Measurements from ENCODE around the gene MAFF. TPM values are rescaled to one million over a fixed set of nuclear protein-coding genes. Genes with fewer than 3 reads are reported as not detected.

Gene MAFF
- total RNA-seq, 1 donor from 2014 or later, result 4.5 TPM

- Mint-ChIP-seq H3K36me3 (ENCODE audit: low read depth) (peaks cover 21% of the 10 kb centered on the region), H3K27ac (peak overlapping the region; percentile 79), H3K4me3 (no peak overlapping the region), H3K4me1 (peaks cover 40% of the 10 kb centered on the region), H3K9me3 (no peaks in the 10 kb centered on the region), H3K27me3 (no peaks in the 10 kb centered on the region)
- no peak for ATAC-seq (ENCODE audit: low read depth)
- CTCF ChIA-PET, result no interaction called here
- no peak for TF ChIP-seq CTCF (IDR thresholded peaks at IDR 0.05)
- no peak for DNase-seq
- POLR2A ChIA-PET, result interaction anchor here (0.6 to 3.1 kb wide), 2 partner anchors 12 to 29 kb away, joined by 3 to 11 read pairs; no protein-coding TSS in a partner anchor
- intact Hi-C loops (cut with micrococcal nuclease), result loop anchor here (2.0 to 5.0 kb wide), 2 partner anchors 37 to 322 kb away; partner anchors contain the start of genes ANKRD54 and MAFF
Observed at GRCh38 chr22:38163844-38164550, 37.8 kb upstream of the MAFF start.

GRCh38 chr22:38164551-38164918, 37.3 kb upstream of the MAFF start:
- peaks cover 40% of the 10 kb centered on the region for H3K4me1 Mint-ChIP-seq
- no peak overlapping the region for H3K4me3 Mint-ChIP-seq
- ATAC-seq (ENCODE audit: low read depth) (no peak), DNase-seq (no peak)
- TF ChIP-seq CTCF (IDR thresholded peaks at IDR 0.05), result no peak
- ChIA-PET POLR2A (interaction anchor here (1.4 to 3.1 kb wide), 2 partner anchors 11 to 17 kb away, joined by 6 to 11 read pairs; partner anchors contain the start of gene PLA2G6), CTCF (no interaction called here)
- no peaks in the 10 kb centered on the region for H3K9me3 Mint-ChIP-seq
- H3K27me3 Mint-ChIP-seq, result no peaks in the 10 kb centered on the region
- intact Hi-C loops (cut with micrococcal nuclease), result loop anchor here (5.0 kb wide), 1 partner anchor 322 kb away; the partner anchor contains the start of gene ANKRD54
- peak overlapping the region; percentile 79 for H3K27ac Mint-ChIP-seq
- H3K36me3 Mint-ChIP-seq (ENCODE audit: low read depth), result peaks cover 21% of the 10 kb centered on the region

- Mint-ChIP-seq H3K36me3 (ENCODE audit: low read depth) (peaks cover 21% of the 10 kb centered on the region), H3K9me3 (no peaks in the 10 kb centered on the region), H3K27ac (no peak overlapping the region), H3K4me3 (no peak overlapping the region), H3K27me3 (no peaks in the 10 kb centered on the region), H3K4me1 (peaks cover 29% of the 10 kb centered on the region)
- intact Hi-C loops (cut with micrococcal nuclease), result no loop called here
- DNase-seq, result no peak
- ChIA-PET POLR2A (interaction anchor here (1.4 kb wide), 1 partner anchor 16 kb away, joined by 6 read pairs; the partner anchor contains the start of gene PLA2G6), CTCF (no interaction called here)
- no peak for ATAC-seq (ENCODE audit: low read depth)
- TF ChIP-seq CTCF (IDR thresholded peaks at IDR 0.05), result no peak
Observed at GRCh38 chr22:38165922-38166593, 35.7 kb upstream of the MAFF start.

- intact Hi-C loops (cut with micrococcal nuclease), result no loop called here
- no peak for TF ChIP-seq CTCF (IDR thresholded peaks at IDR 0.05)
- DNase-seq, result no peak
- H3K4me1 Mint-ChIP-seq, result peaks cover 9% of the 10 kb centered on the region
- H3K36me3 Mint-ChIP-seq (ENCODE audit: low read depth), result peaks cover 23% of the 10 kb centered on the region
- no peak overlapping the region for H3K4me3 Mint-ChIP-seq
- ChIA-PET CTCF (no interaction called here), POLR2A (no interaction called here)
- ATAC-seq (ENCODE audit: low read depth), result no peak
- no peak overlapping the region for H3K27ac Mint-ChIP-seq
- no peaks in the 10 kb centered on the region for H3K9me3 Mint-ChIP-seq
- no peaks in the 10 kb centered on the region for H3K27me3 Mint-ChIP-seq
Observed at GRCh38 chr22:38167988-38168407, 33.8 kb upstream of the MAFF start.

- POLR2A ChIA-PET, result no interaction called here
- ATAC-seq (ENCODE audit: low read depth), result no peak
- no peak overlapping the region for H3K4me3 Mint-ChIP-seq
- no peak overlapping the region for H3K27ac Mint-ChIP-seq
- intact Hi-C loops (cut with micrococcal nuclease), result no loop called here
- no peaks in the 10 kb centered on the region for H3K27me3 Mint-ChIP-seq
- no peaks in the 10 kb centered on the region for H3K4me1 Mint-ChIP-seq
- TF ChIP-seq CTCF (IDR thresholded peaks at IDR 0.05), result no peak
- no peak for DNase-seq
- no peaks in the 10 kb centered on the region for H3K9me3 Mint-ChIP-seq
- peaks cover 23% of the 10 kb centered on the region for H3K36me3 Mint-ChIP-seq (ENCODE audit: low read depth)
- CTCF ChIA-PET, result no interaction called here
Observed at GRCh38 chr22:38169116-38169515, 32.7 kb upstream of the MAFF start.
